Esophagus squamous epithelium (tissue), 4 donors: ENCODE results near the gene PERM1.

Experiments used
- POLR2A ChIP-seq, 4 donors: fragments of 450-650 bp; IDR thresholded peaks; one replicate each; pipeline ENCODE4 v1.6.1; 2017; ENCODE audit warnings: antibody characterized with exemption in 4 of 4, mild to moderate bottlenecking in 4 of 4, moderate library complexity in 3 of 4
- TF ChIP-seq, protein P1 (sequence below), 6 experiments: fragments of 450-650 bp in 4 of 6; fragments of 200-600 bp in 2 of 6; sonication (generic) in 2 of 6; IDR thresholded peaks; one replicate each; pipeline ENCODE4 v1.5.1; 2016 to 2019; ENCODE audit warnings: antibody characterized with exemption in 6 of 6, mild to moderate bottlenecking in 4 of 6, moderate library complexity in 4 of 6

DNA sequence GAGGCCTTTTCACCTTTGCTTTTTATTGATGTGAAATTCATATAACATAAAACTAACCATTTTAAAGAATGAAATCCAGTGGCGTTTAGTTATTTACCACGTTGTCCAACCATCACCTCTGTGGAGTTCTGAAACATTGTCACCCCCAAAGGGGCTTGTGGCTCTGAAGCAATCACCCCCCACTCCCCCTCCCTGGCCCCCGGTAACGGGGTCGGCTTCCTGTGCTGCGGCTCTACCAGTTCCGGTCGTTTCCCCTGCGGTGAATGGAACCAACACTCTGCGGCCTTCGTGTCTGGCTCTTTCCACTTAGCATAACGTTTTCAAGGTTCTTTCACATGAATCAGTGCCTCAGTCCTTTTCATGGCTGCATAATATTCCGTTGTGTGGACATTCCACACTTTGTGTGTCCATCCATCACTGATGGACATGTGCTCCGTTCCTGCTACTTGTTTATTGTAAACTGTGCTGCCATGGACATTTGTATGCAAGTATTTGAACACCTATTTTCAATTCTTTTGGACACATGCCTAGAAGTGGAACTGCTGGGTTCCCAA is 29.6 kb upstream of the PERM1 start:
- TF ChIP-seq POLR2A (IDR thresholded peaks at IDR 0.05), result no peak
- TF ChIP-seq, protein P1, sequence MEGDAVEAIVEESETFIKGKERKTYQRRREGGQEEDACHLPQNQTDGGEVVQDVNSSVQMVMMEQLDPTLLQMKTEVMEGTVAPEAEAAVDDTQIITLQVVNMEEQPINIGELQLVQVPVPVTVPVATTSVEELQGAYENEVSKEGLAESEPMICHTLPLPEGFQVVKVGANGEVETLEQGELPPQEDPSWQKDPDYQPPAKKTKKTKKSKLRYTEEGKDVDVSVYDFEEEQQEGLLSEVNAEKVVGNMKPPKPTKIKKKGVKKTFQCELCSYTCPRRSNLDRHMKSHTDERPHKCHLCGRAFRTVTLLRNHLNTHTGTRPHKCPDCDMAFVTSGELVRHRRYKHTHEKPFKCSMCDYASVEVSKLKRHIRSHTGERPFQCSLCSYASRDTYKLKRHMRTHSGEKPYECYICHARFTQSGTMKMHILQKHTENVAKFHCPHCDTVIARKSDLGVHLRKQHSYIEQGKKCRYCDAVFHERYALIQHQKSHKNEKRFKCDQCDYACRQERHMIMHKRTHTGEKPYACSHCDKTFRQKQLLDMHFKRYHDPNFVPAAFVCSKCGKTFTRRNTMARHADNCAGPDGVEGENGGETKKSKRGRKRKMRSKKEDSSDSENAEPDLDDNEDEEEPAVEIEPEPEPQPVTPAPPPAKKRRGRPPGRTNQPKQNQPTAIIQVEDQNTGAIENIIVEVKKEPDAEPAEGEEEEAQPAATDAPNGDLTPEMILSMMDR (IDR thresholded peaks at IDR 0.05), result no peak
